Vagina (tissue), 2 donors: ENCODE data around the gene ETNK2.

Experiments
- CTCF ChIP-seq, 3 experiments: fragments of 450-650 bp in 2 of 3; fragments of 200-600 bp in 1 of 3; sonication (generic) in 1 of 3; IDR thresholded peaks; one replicate each; pipeline ENCODE4 v1.5.1; 2017 to 2019; ENCODE audit warnings: antibody characterized with exemption in 3 of 3, mild to moderate bottlenecking in 2 of 3, moderate library complexity in 2 of 3
- POLR2A ChIP-seq, 2 donors: fragments of 450-650 bp; IDR thresholded peaks; one replicate each; pipeline ENCODE4 v1.6.1; 2017; ENCODE audit warnings: antibody characterized with exemption in 2 of 2, mild to moderate bottlenecking in 2 of 2, moderate library complexity in 2 of 2
- POLR2AphosphoS5 ChIP-seq, 2 donors: sonication (generic); formaldehyde crosslinking; IDR thresholded peaks; one replicate each; pipeline ENCODE4 v1.9.0; 2017; ENCODE audit warnings: antibody characterized with exemption in 2 of 2, mild to moderate bottlenecking in 2 of 2, low read depth in 1 of 2; ENCODE audit not compliant: insufficient read depth in 1 of 2

- TF ChIP-seq CTCF (IDR thresholded peaks at IDR 0.05): no peak
- TF ChIP-seq POLR2A (IDR thresholded peaks at IDR 0.05): no peak
- TF ChIP-seq POLR2AphosphoS5 (IDR thresholded peaks at IDR 0.05; ENCODE audit: insufficient read depth in 1 of 2, low read depth in 1 of 2): no peak
Observed at GRCh38 chr1:204176049-204176448, 24.2 kb upstream of the ETNK2 start.
